Effector memory CD8-positive, alpha-beta T cell (primary cell): ENCODE data around the gene ASF1A.

Source experiments
- ATAC-seq: fragments of 150-1000 bp; cut with Tn5 transposase; replicated peaks from 2 replicates; pipeline ENCODE4 v1.10.0; 2021; ENCODE audit warnings: mild to moderate bottlenecking, moderate library complexity
- DNase-seq, 3 experiments: peaks; one replicate each; pipeline ENCODE4 v3.0.0; 2021
- H3K27ac Mint-ChIP-seq, 2 donors: one replicate each; pipeline ENCODE4 v1.8.0; 2022; ENCODE audit warnings: mild to moderate bottlenecking in 2 of 2, mixed read lengths in 2 of 2, moderate library complexity in 2 of 2
- H3K27me3 Mint-ChIP-seq, 2 donors: one replicate each; pipeline ENCODE4 v1.8.0; 2022; ENCODE audit warnings: mixed read lengths in 2 of 2
- H3K36me3 Mint-ChIP-seq: one replicate; pipeline ENCODE4 v1.8.0; 2022; ENCODE audit warnings: mild to moderate bottlenecking, moderate library complexity, mixed read lengths; ENCODE audit not compliant: insufficient read depth
- H3K4me1 Mint-ChIP-seq, 2 donors: one replicate each; pipeline ENCODE4 v1.8.0; 2022; ENCODE audit warnings: low read depth in 2 of 2, mixed read lengths in 2 of 2
- H3K4me3 Mint-ChIP-seq, 2 donors: one replicate each; pipeline ENCODE4 v1.8.0; 2022; ENCODE audit warnings: mild to moderate bottlenecking in 2 of 2, mixed read lengths in 2 of 2, moderate library complexity in 2 of 2
- H3K9me3 Mint-ChIP-seq, 2 donors: one replicate each; pipeline ENCODE4 v1.8.0; 2022; ENCODE audit warnings: mixed read lengths in 2 of 2

Gene ASF1A

GRCh38 chr6:118869894-118870589 is 23.9 kb upstream of the ASF1A start:
- Mint-ChIP-seq H3K9me3 (no peaks in the 10 kb centered on the region), H3K4me3 (no peak overlapping the region), H3K36me3 (no peaks in the 10 kb centered on the region), H3K27ac (no peak overlapping the region), H3K4me1 (peaks cover 35 to 53% of the 10 kb centered on the region in 2 donors), H3K27me3 (no peaks in the 10 kb centered on the region)
- no peak for ATAC-seq
- DNase-seq, result no peak

- H3K27me3 Mint-ChIP-seq, result no peaks in the 10 kb centered on the region
- no peaks in the 10 kb centered on the region for H3K9me3 Mint-ChIP-seq
- no peak overlapping the region for H3K27ac Mint-ChIP-seq
- no peaks in the 10 kb centered on the region for H3K36me3 Mint-ChIP-seq
- ATAC-seq, result no peak
- no peak for DNase-seq
- no peak overlapping the region for H3K4me3 Mint-ChIP-seq
- peaks cover 26 to 40% of the 10 kb centered on the region in 2 donors for H3K4me1 Mint-ChIP-seq
These were observed 22.6 kb upstream of the ASF1A start for GRCh38 chr6:118871331-118871730.

DNA sequence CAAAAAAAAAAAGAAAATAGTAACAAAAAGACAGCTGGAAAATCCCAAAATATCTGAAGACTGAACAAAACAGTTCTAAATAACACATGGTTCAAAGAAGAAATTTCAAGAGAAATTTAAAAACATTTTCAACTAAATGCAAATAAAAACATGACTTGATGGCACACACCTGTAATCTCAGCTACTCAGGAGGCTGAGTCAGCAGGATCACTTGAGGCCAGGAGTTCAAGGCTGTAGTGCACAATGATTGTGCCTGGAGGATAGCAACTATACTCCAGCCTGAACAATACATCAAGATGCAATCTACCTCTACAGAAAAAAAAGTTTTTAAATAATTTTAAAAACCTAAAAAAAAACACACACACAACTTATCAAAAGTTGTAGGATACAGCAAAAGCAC is 21.6 kb upstream of the ASF1A start:
- DNase-seq (no peak), ATAC-seq (no peak)
- H3K4me1 Mint-ChIP-seq, result peaks cover 29 to 37% of the 10 kb centered on the region in 2 donors
- H3K4me3 Mint-ChIP-seq, result no peak overlapping the region
- H3K27ac Mint-ChIP-seq, result no peak overlapping the region
- no peaks in the 10 kb centered on the region for H3K36me3 Mint-ChIP-seq
- H3K9me3 Mint-ChIP-seq, result no peaks in the 10 kb centered on the region
- H3K27me3 Mint-ChIP-seq, result no peaks in the 10 kb centered on the region

DNA sequence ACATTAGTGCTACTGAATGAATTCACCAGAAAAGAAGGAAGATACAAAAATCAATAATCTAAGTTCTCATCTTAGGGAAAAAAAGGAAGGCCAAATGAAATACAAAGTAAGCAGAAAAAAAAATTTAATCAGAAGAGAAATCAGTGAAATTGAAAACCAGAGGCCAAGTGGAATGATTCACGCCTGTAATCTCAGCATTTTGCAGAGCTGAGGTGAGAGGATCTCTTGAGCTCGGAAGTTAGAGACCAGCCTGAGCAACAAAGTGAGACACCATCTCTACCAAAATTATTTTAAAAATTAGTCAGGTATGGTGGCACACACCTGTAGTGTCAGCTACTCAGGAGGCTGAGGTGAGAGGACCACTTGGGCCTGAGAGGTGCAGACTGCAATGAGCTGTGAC is 21.2 kb upstream of the ASF1A start:
- ATAC-seq, result no peak

DNA sequence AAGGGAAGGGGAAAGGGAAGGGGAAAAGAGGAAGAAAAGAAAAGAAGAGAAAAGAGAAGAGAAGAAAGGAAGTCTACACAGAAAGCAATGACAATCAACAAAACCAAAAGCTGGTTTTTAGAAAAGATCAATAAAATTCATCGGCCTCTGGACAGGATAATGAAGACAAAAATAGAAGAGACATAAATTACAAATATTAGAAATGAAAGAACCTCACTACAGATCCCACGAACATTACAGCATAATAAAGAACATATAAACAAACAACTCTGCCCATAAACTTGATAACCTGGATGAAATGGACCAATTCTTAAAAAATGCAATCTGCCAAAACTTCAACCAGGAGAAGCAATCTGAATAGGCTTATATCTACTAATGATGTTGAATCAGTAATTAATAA is 20.7 kb upstream of the ASF1A start:
- no peak overlapping the region for H3K27ac Mint-ChIP-seq

More for the DNA sequence above, 21.2 kb upstream of the ASF1A start:
- no peak overlapping the region for H3K27ac Mint-ChIP-seq
- no peaks in the 10 kb centered on the region for H3K9me3 Mint-ChIP-seq
- no peak overlapping the region for H3K4me3 Mint-ChIP-seq
- no peaks in the 10 kb centered on the region for H3K27me3 Mint-ChIP-seq
- no peaks in the 10 kb centered on the region for H3K36me3 Mint-ChIP-seq
- peaks cover 33 to 41% of the 10 kb centered on the region in 2 donors for H3K4me1 Mint-ChIP-seq
- no peak for DNase-seq

GRCh38 chr6:118875672-118876071 is 18.3 kb upstream of the ASF1A start:
- no peak for DNase-seq
- Mint-ChIP-seq H3K27me3 (no peaks in the 10 kb centered on the region), H3K4me1 (peaks cover 38 to 44% of the 10 kb centered on the region in 2 donors), H3K9me3 (no peaks in the 10 kb centered on the region), H3K4me3 (no peak overlapping the region), H3K27ac (no peak overlapping the region), H3K36me3 (no peaks in the 10 kb centered on the region)
- no peak for ATAC-seq

More for the DNA sequence above, 20.7 kb upstream of the ASF1A start:
- Mint-ChIP-seq H3K27me3 (no peaks in the 10 kb centered on the region), H3K36me3 (no peaks in the 10 kb centered on the region), H3K4me3 (no peak overlapping the region), H3K4me1 (peaks cover 34 to 44% of the 10 kb centered on the region in 2 donors), H3K9me3 (no peaks in the 10 kb centered on the region)
- DNase-seq (no peak), ATAC-seq (no peak)

- no peaks in the 10 kb centered on the region for H3K9me3 Mint-ChIP-seq
- peaks cover 38 to 43% of the 10 kb centered on the region in 2 donors for H3K4me1 Mint-ChIP-seq
- DNase-seq (no peak), ATAC-seq (no peak)
- no peaks in the 10 kb centered on the region for H3K36me3 Mint-ChIP-seq
- no peaks in the 10 kb centered on the region for H3K27me3 Mint-ChIP-seq
- no peak overlapping the region for H3K4me3 Mint-ChIP-seq
- H3K27ac Mint-ChIP-seq, result no peak overlapping the region
These were observed 17.8 kb upstream of the ASF1A start for GRCh38 chr6:118876198-118876597.

DNA sequence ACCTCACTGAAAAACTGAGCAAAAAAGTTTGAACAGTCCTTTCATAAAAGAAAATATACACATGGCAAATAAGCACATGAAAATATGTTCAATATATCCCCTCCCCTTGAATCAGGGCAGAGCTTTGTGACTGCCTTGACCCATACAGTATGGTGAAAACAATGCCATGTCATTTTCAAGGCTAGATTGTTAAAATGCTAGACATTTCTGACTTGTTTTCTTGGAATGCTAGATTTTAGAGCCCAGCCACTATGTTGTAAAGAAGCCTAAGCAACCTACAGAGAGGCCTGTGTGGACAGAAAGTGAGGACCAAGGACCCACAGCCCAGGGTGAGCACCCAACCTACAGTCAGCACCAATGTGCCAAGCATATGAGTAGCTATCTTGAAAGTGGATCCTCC is 17.1 kb upstream of the ASF1A start:
- DNase-seq (no peak), ATAC-seq (no peak)
- H3K9me3 Mint-ChIP-seq, result no peaks in the 10 kb centered on the region
- peaks cover 37 to 43% of the 10 kb centered on the region in 2 donors for H3K4me1 Mint-ChIP-seq
- H3K27me3 Mint-ChIP-seq, result no peaks in the 10 kb centered on the region
- H3K36me3 Mint-ChIP-seq, result no peaks in the 10 kb centered on the region
- no peak overlapping the region for H3K4me3 Mint-ChIP-seq
- peak overlapping the region in 1 of 2 donors; percentile 30 for H3K27ac Mint-ChIP-seq

DNA sequence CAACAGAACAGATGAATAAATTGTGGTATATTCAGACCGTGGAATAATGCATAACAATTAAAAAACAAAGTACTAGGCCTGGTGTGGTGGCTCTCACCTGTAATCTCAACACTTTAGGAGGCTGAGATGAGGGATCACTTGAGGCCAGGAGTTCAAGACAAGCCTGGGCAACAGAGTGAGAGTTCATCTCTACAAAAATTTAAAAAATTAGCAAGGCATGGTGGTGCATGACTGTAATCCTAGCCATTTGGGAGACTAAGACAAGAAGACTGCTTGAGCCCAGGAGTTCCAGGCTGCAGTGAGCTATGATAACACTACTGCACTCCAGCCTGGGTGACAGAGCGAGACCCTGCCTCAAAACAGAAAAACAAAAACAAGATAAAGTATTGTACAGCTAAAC is 16.1 kb upstream of the ASF1A start:
- no peaks in the 10 kb centered on the region for H3K9me3 Mint-ChIP-seq
- H3K36me3 Mint-ChIP-seq, result no peaks in the 10 kb centered on the region
- ATAC-seq (no peak), DNase-seq (no peak)
- H3K4me1 Mint-ChIP-seq, result peaks cover 43 to 44% of the 10 kb centered on the region in 2 donors
- no peaks in the 10 kb centered on the region for H3K27me3 Mint-ChIP-seq
- no peak overlapping the region for H3K4me3 Mint-ChIP-seq
- no peak overlapping the region for H3K27ac Mint-ChIP-seq

DNA sequence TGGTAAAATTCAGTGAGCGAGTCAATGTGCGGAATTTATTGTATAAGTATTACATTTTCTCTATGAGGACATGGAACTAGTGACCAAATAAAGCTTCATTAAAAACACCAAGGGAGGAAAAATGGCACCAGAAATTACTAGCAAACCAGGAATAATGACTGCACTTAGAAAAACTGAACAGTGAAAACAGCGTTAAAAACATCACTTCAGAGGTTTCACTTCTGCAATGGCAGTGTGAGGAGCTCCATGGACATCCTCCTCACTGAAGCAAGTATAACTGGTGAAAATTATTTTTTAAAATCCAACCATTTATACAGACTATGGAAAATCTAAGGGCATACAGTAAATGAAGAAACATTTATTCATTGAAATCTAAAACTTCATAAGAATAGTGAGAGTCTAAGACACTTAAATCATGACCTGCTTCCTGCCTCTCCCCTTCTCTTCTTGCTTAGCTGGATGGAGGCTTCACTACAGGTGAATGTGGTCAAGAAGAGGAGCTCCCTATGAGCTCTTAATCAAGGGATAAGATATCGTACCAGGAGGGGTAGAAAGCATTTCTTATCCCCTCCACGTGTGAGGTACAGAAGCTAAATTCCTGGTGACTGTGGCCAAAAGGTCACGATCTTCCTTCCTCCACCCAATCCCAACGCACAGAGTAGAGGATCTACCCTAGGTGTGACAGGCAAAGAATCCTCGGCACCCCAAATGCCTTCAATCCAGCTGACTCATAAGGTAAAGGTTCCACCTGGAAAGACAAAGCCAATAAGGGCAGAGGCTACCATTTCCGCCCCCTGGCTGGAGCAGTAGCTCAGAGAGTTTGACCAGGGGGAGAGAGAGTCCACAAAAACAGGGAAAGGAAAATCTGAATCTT is 12.3 kb upstream of the ASF1A start:
- no peaks in the 10 kb centered on the region for H3K9me3 Mint-ChIP-seq
- peak; percentile 27 for ATAC-seq
- no peaks in the 10 kb centered on the region for H3K27me3 Mint-ChIP-seq
- peaks cover 57 to 69% of the 10 kb centered on the region in 2 donors for H3K4me1 Mint-ChIP-seq
- H3K27ac Mint-ChIP-seq, result peak overlapping the region in 1 of 2 donors; percentile 66
- peaks cover 4% of the 10 kb centered on the region for H3K36me3 Mint-ChIP-seq
- no peak for DNase-seq
- H3K4me3 Mint-ChIP-seq, result peak overlapping the region; percentile 37 to 53

DNA sequence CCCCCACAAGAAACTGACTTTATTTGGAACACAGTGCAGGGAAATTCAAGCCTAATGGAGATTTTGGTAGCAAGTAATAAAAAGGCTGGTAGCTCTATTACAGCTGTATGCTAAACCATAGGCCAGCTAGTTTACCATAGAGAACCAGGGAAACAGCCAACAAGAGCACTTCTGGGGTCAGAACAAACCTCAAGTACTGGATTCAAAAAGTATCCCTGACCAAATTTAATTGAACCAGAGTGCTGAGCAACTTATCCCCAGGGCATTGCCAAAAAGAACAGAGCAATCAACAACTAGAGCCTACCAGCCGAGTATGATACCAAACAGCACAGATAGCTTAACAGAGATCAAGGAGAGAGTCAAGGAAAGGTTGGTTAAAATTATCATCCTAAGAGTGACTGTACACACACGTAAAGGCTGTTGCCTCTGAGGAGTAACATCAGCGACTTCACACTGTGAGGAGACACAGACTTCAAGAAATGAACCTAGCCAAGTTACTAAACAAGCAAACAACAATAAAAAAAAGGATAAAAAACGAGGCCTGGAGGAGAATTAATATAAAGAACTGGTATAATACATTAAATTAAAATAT is 11.5 kb upstream of the ASF1A start:
- Mint-ChIP-seq H3K9me3 (no peaks in the 10 kb centered on the region), H3K4me3 (no peak overlapping the region), H3K36me3 (peaks cover 5% of the 10 kb centered on the region), H3K4me1 (peaks cover 52 to 70% of the 10 kb centered on the region in 2 donors), H3K27me3 (no peaks in the 10 kb centered on the region), H3K27ac (peak overlapping the region in 1 of 2 donors; percentile 66)
- ATAC-seq, result no peak
- DNase-seq, result no peak

DNA sequence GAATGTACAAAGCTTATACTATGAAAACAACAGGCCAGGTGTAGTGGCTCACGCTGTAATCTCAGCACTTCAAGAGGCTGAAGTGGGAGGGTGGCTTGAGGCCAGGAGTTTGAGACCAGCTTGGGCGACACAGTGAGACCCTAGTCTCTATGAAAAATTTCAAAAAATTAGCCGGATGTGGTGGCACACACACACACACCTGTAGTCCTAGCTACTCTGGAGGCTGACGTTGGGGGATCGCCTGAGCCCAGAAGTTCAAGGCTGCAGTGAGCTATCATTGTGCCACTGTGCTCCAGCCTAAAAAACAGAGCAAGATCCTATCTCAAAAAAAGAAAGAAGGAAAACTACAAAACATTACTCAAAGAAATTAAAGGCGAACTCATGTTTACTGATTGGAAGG is 7.3 kb upstream of the ASF1A start:
- no peak overlapping the region for H3K4me3 Mint-ChIP-seq

GRCh38 chr6:118889163-118889562 is 4.8 kb upstream of the ASF1A start:
- H3K4me1 Mint-ChIP-seq, result peaks cover 58 to 72% of the 10 kb centered on the region in 2 donors
- H3K9me3 Mint-ChIP-seq, result no peaks in the 10 kb centered on the region
- peak overlapping the region; percentile 11 to 17 for H3K4me3 Mint-ChIP-seq
- DNase-seq (no peak), ATAC-seq (no peak)
- H3K36me3 Mint-ChIP-seq, result peaks cover 21% of the 10 kb centered on the region
- no peaks in the 10 kb centered on the region for H3K27me3 Mint-ChIP-seq
- peak overlapping the region; percentile 72 to 98 for H3K27ac Mint-ChIP-seq

More for the DNA sequence above, 7.3 kb upstream of the ASF1A start:
- ATAC-seq, result no peak
- Mint-ChIP-seq H3K27me3 (no peaks in the 10 kb centered on the region), H3K4me1 (peaks cover 57 to 71% of the 10 kb centered on the region in 2 donors), H3K9me3 (no peaks in the 10 kb centered on the region), H3K27ac (peak overlapping the region; percentile 1 to 7), H3K36me3 (peaks cover 8% of the 10 kb centered on the region)
- no peak for DNase-seq
